Activated CD8-positive, alpha-beta memory T cell treated with anti-CD3 and anti-CD28 coated beads, Interleukin-2, amount 50 U/mL, for 4 hours (primary cell): ENCODE data around the gene C12orf50.
"Not testable (repeated sequence)": the region's sequence is repeated elsewhere in the genome, so short reads cannot be mapped to it uniquely, and the experiment has no call there.

Source experiments
- DNase-seq: peaks from one replicate; pipeline ENCODE4 v3.0.0-alpha.2; 2020

The C12orf50 gene, protein sequence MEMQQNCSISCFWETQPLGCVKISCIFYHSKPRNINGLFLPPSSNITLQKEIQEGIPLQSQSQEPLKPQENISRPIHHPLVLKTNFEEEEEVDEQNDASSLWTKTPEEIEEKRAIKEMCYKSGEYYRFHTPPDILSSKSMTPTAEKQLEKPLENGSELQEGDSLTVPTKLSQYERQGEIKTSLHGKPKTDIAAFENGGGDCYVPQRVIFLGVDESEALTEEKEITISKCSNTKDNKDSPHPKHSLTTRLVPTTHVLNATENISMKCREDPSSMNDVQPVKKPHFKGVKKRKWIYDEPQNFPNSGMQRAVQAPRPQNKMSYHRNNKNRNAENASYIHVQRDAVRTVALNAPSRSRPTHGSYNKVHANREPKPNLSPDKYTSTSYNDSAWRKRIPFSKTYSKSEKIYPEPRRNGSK

DNA sequence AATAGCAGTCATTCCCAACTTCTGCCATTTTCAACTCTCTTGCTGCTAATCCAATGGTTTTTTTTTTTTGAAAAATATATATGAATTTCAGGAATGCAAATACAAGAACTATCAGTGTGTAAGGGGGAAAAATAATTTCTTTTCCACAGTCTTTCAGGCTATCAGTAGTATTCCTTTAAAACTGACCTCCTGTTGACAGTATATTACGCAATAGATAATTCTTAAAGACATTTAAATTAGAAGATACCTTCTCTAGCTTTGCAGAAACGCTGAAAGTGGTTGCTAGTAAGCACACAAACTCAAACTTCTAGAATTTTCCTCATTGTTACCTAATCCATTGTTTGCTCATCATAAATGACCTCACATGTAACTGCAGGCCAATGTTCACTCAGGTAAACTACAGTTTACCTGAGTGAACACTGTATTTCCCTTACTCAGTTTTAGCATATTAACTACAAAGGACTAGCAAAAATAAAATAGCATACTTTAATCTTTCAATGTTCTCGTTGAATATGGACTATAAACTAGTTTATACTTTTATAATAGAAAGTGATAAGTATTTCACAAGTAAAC is at the start of gene C12orf50:
Gene C12orf50 (minus strand): TSS at position 309 of the 573 bp plus-strand sequence. CDS start 2,439 bp downstream, outside the sequence.
- DNase-seq = no peak

DNA sequence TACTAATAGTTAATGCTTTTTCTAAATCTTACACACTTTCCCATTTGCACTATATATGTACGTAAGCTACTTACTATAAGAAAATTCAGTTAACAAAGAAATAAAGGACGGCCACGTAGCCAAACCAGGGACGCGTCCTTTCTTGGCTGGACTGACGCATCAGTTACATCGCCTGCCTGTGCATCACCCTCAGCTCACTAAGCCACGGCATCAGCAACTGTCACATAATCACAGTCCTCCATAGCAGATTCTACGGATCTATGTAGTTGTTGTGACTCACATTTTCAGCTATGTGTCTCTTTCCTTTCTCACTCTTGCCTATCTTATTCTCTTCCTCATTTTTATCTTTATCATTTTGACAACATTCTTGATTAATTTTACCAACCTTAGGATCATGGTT is 38.1 kb upstream of the C12orf50 start:
- no peak for DNase-seq

DNA sequence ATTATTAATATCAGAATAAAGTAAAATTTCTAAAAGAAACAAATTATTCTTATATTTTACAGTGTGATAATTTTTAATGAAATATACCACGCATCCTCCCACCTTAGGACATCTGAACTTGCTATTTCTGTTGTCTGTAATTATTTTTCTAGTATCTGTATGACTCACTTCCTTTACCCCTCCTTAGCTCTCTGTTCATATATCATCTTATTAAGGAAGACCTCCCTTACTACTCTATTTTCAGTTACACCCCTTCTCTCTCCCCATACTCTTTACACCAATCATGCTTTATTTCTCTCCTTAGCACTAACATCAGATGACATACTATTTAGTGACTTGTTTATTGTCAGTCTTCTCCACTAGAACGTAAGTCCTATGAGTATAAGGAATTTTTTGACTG is 34.2 kb upstream of the C12orf50 start:
- no peak for DNase-seq

DNA sequence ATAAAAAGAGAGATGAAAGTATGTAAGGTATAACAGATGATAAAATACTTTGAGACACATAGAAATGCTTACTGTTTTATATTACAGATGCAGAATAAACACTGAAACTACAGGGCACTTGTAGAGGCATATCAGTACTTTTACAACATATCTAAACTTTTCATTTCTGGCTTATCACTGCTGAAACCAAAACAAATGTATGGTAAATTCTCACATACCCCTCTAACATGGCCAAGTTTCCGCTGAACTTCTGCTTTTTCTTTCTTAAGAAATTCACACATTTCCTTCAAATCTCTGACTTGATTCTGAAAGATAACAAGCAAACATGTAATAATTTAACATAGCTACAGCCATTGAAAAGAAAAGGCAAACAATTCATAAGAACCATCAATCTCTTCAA is 33.3 kb upstream of the C12orf50 start:
- no peak for DNase-seq

DNA sequence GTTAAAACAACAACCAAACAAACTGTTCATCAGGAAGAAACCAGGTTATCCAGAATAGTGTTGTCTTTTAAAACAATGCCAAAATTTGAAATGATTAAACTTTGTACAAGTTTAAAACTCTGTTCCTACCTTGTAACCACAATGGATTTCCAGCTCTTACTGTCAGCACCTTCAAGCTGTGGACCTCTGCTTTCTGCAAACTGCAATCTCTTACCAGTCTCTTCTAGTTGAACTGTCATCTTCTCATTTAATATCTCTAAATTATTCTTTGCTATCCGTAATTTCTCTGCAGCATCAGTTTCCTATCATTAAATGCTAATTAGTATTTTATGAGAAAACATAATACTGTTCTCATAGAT is 29.5 kb upstream of the C12orf50 start:
- no peak for DNase-seq

DNA sequence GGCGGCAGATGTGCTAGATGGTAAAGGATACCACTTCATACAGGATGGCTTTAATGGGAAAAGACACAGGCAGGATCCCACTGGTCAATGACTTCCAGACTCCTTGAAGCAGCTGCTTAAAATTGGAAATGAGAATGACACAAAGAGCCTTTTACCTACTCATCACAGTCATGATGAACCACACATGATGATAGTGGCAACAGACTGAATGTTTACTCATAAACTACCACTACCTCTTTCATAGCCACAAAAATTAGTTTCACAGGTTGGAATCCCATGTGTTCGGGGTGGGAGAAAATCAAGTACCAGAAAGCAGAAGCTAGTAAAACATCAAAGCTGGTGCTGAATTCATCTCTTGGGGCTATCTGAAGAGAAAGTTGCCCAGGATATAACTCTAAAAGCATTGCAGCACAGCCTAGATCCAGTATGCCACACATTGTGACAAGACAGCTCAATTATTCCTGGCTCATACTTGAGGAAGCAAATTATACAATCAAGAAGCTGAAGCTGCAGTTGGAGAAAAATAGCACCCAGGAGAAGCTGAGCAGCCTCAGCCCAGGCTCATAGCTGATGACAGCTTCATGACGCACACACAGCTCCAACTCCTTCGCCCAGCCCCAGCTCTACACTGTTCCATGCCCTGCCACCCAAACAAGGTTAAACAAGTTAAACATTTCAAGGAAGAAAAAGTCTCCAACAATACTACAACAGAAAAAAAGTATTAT is 29.0 kb upstream of the C12orf50 start:
- DNase-seq = no peak

DNA sequence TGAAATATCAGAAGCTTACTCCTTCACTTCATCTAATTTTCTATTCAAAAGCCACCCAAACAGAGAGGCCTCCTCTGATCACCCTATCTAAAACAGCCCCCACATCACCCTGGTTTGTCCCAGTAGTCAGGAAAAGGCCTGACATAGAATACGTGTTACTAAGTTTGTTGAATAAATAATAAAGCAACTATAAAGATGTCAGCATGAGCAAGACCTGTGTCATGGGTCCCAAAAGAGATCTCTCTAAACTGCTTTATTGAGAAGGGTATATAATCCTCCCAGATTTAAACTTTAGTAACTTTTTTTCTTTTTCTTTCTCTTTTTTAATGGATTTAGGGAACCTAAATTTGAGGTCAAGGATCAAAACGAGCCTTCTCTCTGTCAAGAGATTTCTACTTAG is 27.4 kb upstream of the C12orf50 start:
- DNase-seq = no peak

DNA sequence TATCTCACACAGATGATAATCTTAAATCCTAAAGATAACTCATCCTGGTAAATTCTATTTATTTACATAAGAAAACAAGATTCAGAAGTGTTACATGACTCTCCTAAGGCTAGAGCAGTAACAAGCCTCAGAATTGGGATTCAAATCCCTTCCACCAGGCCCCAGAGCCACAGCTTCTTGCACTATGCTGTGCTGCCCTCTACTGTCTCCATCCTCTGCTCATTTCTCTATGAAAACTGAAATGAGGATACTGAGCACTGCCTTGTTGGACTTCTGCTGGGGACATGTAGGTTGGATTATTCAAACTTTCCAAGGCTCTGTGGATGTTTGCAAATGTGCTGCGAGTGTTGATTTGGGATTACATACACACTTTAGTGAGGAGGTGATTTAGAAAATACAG is 23.5 kb upstream of the C12orf50 start:
- DNase-seq = no peak

DNA sequence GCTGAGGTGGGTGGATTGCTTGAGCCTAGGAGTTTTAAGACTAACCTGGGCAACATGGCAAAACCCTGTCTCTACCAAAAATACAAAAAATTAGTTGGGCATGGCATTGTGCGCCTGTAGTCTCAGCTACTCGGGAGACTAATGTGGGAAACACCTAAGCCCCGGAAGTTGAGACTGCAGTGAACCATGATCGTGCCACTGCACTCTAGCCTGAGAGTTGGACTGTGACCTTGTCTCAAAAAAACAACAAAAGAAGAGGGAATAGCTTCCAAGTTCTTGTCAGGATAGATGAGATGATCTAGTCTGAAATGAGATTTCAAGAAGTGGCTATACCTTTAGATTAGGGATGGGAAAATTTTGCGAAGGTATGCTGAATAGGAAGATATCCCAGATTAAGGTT is 14.8 kb upstream of the C12orf50 start:
- no peak for DNase-seq

DNA sequence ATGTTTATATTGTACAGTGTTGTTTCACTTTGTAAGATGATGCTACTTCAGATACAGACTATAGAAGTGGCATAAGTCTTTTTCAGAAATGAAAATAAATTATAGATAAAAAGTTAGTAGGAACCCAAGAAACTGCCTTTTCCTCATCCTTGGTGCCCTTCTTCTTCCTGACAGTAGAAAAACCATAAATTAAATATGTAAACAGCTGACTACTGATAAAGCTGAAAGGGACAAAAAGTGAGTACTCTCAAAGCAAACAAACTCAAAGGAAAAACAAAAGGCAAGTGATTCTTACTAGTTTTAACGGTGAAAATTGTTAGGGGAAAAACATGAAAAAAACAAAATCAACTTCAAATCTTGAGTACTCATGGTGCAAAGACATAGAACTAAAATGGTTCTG is 8.6 kb upstream of the C12orf50 start:
- no peak for DNase-seq

DNA sequence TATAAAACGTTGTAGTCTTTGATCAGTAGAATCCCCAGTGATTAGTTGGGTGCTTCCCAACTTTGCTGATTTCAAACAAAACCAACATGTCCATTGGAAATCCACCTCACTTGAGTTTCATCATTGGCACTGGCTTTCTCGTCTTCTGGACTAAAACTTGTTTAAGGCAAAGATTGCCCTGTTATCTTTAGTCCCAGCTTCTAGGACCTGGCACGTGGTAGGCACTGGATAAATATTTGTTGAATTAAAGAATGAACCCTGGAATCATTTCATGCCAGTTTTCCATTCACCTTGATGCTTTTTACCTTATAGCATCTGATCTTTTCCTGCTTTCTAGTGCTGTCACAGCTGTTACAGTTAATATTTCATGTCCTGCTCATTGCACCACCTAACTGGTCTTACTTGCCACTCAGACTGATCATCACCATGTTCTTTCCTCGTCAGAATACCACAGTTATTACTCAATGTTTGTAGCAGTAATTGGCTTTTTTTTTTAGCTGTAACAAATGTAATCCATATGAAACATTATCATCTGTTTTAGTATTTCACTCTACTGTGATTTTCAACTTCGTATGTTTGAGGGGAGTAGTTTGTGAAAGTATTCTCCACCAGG is 7.3 kb upstream of the C12orf50 start:
- DNase-seq = no peak

DNA sequence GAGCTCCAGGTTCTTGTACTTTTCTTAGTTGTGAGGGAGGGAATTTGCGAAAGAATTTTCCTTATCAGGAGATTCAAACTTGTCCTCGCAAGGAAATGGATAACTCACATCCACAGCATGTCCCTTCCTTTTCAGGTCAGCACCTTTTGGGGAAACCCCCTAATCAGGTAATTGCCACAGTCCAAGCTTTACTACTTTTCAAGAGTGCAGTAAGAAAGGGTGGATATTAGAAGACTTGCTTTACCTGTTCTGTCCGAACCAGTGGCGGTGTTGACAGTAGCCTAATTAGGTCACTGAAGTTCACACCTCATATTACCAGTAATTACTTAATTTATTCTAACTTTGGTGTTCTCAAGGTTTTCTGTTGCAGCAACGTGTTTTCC is 6.7 kb upstream of the C12orf50 start:
- no peak for DNase-seq

DNA sequence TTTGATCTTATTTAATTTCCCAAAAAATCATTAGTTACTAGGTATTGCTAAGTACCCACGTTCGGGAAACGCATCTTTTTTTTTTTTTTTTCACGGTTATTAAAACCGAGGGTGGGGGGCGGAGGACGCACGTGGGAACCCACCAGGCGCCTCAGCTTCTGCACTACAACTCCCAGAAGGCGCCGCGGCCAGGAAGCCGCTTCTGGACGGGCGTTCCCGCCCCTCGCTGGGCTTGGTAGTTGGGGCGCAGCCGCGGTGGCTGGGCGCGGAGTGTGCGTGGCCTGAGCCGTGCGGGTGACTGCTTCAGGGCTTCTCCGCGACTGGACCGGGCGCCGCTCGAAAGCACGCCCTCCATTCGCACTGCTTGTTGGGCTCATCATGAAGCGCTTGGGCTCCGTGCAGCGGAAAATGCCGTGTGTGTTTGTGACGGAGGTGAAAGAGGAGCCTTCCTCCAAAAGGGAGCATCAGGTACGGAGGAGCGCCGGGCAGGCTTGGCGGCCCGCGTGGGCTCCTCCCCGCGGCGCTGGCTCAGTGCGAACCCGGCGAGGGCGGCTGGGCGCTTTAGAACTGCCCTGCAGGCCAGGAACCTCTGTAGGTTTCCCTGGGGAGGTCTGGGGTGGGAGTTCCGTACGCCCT is 6.2 kb upstream of the C12orf50 start:
- DNase-seq = peak; percentile 92

DNA sequence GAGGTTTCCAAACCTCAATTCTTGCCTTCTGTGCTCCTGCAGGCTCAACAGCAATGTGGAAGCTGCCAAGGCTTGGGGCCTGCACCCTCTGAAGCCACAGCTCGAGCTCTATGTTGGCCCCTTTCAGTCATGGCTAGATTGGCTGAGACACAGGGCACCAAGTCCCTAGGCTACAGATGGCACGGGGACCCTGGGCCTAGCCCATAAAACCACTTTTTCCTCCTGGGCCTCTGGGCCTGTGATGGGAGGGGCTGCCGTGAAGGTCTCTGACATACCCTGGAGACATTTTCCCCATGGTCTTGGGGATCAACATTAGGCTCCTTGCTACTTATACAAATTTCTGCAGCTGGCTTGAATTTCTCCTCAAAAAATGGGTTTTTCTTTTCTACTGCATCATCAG is 2.0 kb upstream of the C12orf50 start:
- DNase-seq = not testable (repeated sequence)

DNA sequence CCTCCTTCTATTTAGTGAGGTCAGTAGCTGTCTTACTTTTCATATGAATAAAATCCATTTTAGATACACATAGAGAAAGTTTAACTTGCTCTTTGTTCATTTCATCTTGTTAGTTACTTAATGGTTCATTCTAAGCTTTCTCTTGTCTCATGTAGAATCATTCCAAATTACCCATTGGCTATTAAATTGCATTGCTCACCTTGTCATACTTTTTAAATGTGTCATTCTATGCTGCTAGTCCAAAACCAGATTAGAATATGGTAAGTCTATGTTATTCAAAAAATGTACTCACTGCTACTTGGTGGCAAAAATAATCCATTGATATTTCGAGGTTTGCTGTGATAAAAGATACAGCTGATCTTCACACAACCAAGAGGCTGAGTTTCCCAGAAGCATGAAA is 3.0 kb downstream of the C12orf50 start:
- DNase-seq = no peak

DNA sequence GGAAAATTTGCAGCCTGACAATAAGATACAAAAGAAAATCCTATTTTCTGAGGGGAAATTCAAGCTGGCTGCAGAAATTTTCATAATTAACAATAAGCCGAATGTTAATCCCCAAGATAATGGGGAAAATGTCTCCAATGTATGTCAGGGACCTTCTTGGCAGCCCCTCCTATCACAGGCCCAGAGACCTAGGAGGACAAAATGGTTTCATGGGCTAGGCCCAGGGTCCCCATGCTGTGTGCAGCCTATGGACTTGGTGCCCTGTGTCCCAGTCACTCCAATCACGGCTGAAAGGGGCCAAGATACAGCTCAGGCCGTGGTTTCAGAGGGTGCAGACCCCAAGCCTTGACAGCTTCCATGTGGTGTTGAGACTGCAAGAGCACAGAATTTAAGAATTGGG is 11.2 kb downstream of the C12orf50 start:
- DNase-seq = no peak

DNA sequence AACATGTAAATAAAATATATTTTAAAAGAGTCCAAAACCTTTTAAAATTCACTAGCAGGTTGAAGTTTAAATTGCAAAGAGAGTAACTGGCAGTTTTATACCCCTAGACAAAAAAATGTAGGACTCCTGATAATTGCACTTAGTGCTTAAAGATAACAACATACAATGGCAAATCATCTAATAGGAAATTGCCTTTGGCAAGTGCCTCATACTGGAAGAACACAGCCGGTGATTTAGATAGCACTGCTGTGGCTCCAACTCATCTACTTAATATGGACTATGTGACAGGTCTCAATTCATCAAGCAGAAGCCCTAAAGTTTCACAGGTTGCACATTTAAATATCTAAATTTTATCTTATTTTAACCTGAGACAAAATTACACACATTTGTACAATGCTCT is 13.4 kb downstream of the C12orf50 start:
- DNase-seq = no peak

DNA sequence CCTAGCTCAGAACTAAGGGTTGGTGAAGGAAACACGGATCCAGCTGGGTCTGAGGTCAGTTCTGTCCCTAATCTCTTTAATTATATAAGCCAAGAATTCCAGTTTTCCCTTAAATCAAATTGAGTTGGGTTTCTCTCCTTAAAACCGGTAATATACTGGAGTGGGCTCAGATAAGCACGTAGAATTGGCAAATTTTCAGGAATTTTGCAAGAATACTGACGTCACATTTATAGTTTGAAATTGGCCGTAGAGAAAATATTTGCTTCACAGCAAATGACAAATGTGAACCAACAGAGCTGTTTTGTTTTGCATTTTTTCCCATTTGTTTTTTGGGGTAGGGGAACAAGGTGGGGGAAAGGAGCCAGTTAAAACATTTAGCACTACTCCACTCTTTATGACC is 17.4 kb downstream of the C12orf50 start:
- no peak for DNase-seq

DNA sequence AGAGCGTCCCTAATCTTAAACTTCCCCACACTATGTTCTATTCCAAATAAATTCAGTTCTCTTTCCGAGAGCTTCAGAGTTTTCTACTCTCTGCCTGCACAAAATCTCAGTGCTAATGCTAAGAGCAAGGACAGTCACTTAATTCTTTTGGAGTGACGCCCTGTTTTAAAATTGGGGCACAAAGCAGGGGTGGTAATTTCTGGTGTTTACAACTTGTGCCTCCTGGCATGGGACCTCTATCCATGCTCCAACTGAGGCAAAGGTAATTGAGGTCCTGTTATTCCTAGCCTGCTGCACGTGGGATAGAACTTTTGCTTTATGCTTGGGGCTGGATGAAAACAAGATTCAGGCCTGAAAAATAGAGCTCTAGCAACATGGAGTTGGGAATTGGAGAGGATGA is 22.9 kb downstream of the C12orf50 start:
- no peak for DNase-seq

DNA sequence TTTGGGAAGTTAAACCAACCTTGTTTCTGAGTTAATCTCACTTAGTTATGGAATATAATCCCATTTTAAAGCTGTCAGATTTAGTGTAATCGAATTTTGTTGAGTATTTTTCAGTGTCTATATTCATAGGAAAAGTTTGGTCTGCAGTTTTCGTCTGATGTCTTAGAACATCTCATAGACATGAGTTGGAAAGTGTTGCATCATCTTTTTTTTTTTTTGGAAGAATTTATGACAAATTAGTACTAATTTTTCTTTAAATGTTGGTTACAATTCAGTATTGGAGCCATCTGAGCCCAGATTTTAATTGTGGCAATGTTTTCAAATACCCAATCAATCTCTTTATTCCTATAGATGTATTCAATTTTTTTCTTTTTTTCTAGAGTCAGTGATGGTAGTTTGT is 27.9 kb downstream of the C12orf50 start:
- DNase-seq = no peak

DNA sequence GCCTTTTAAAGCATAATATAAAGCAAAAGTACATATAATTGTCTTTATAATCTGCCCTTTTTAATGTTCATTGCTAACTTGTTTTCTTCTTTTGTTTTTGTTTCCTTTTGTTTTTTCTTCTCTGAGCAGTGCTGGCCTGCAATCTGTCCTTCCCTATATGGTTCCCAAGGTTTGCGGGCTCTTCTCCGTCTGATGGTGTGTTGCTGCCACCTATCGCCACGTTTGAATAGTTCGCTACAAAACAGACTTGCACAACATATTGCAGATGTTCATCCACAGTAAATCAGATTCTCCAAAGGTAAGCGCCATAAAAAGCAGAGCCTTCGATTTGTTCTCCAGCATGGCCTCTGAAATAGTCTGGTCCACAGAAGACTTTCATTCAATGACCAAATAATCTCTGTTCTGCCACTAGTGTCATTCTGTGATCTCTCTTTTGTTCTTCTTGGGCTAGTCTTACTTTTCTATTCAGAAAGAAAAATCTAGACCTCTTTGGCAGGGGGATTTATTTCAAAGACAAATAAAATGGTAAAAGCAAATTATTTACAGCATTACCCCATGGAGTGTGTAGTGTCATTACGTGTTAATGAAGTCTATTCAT is 33.5 kb downstream of the C12orf50 start:
- DNase-seq = peak; percentile 21

DNA sequence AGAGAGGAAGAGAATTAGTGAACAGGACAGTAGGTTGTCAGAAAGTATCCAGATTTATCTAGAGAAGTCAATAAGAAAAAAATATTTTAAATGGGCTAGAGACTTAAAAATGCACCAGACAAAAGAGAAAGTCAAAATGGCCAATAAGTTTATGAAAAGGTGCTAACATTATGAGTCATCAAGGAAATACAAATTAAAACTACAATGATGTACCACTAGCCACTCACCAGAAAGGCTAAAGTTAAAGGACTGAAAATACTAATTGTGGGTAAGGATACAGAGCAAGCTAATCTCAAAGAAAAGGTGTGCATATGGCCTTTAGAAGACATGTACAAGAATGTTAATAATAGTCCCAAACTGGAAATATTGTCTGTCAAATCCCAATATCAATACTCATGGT is 37.7 kb downstream of the C12orf50 start:
- no peak for DNase-seq

DNA sequence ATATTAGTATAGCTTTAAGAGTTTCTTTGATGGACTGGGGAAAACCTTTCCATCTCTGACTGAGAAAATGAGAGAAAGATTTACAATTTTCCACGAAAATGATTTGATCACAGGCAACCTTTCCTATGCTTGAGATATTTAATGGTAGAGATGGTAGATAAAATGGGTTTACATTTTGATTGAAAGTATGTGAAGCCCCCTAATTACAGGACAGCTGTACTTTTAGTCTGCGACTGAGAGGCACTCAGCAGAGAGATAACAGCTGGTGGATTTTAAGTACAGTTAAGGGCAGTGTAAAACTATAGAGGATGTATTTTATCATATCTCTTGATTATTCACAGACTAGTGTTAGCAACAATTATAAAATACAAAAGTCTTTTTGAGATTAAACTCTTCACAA is 40.7 kb downstream of the C12orf50 start:
- no peak for DNase-seq
